Left lung (tissue), 14 donors: Measurements from ENCODE around the gene PKD1. TPM values are rescaled to one million over a fixed set of nuclear protein-coding genes. Genes with fewer than 3 reads are reported as not detected.
"Not testable (repeated sequence)": the region's sequence is repeated elsewhere in the genome, so short reads cannot be mapped to it uniquely, and the experiment has no call there.

ENCODE experiments used
- ATAC-seq: fragments of 200-7000 bp; cut with Tn5 transposase; one replicate; pipeline ENCODE4 v1.9.1; 2020; ENCODE audit warnings: moderate library complexity
- DNase-seq, 4 donors: peaks; one replicate each; pipeline ENCODE4 v3.0.0-alpha.2; 2013 to 2020
- H3K27ac ChIP-seq, 2 donors: fragments of 200-600 bp; sonication (generic) in 1 of 2; one replicate each; pipeline versions ENCODE4 v1.5.0 to v1.8.0; 2020 to 2021
- H3K27me3 ChIP-seq, 2 donors: fragments of 200-600 bp; sonication (generic) in 1 of 2; one replicate each; pipeline versions ENCODE4 v1.5.0 to v1.8.0; 2020 to 2021
- H3K36me3 ChIP-seq, 2 donors: fragments of 200-600 bp; sonication (generic) in 1 of 2; one replicate each; pipeline versions ENCODE4 v1.5.0 to v1.8.0; 2020 to 2021
- H3K4me1 ChIP-seq, 2 donors: fragments of 200-600 bp; one replicate each; pipeline ENCODE4 v1.8.0; 2021
- H3K4me3 ChIP-seq, 2 donors: fragments of 200-600 bp; sonication (generic) in 1 of 2; one replicate each; pipeline versions ENCODE4 v1.5.0 to v1.8.0; 2020 to 2021; ENCODE audit warnings: mild to moderate bottlenecking in 1 of 2
- H3K9me3 ChIP-seq, 2 donors: fragments of 200-600 bp; sonication (generic) in 1 of 2; one replicate each; pipeline versions ENCODE4 v1.5.0 to v1.8.0; 2020 to 2021
- CTCF ChIP-seq, 2 donors: fragments of 200-600 bp; sonication (generic) in 1 of 2; IDR thresholded peaks; one replicate each; pipeline versions ENCODE4 v1.5.0 to v1.8.0; 2021; ENCODE audit warnings: antibody characterized with exemption in 2 of 2
- intact Hi-C, 2 donors: fragments of 100-400 bp; cut with DNase I; formaldehyde crosslinking; loops; one replicate each; pipeline versions ENCODE4 v1.11.2 to v1.14.2; 2022
- long read RNA-seq, 12 donors: library from polyadenylated mRNA in 2 of 12; unstranded in 2 of 12; transcript quantifications; one replicate each; pipeline ENCODE4 v2.0.0 and lab custom pipeline, GENCODE V29; 2019 to 2026
- polyA plus RNA-seq, 6 donors: library from polyadenylated mRNA; unstranded; fragments of 120-200 nt; gene quantifications; one replicate each; pipeline ENCODE4 v1.2.1, GENCODE V29; 2013; ENCODE audit not compliant: insufficient read length in 6 of 6
- total RNA-seq, 2 donors: library from RNA; stranded (reverse); fragmentation: NEBNext Ultra II Directional; extraction: Animal tissue kit (Norgen Biotek cat#: 25700); gene quantifications; one replicate each; pipeline ENCODE4 v1.2.1, GENCODE V29; 2021
- donor health status: DM: no; HTN: yes; CAD: no.
- donor health status: DM: no; HTN: no; CAD: no.

The PKD1 gene
- 10 to 100 TPM; 63.2 to 73.5 TPM for total RNA-seq
- 100 to 1,000 TPM in 4 of 6 donors, 10 to 100 TPM in 2; 90.1 to 165 (median 116) TPM for polyA plus RNA-seq
- long read RNA-seq, donor 1, partial matches to known transcripts: 10 of 12 reads
- long read RNA-seq, donor 1, other reads (novel, unspliced or antisense): 0 of 12 reads
- long read RNA-seq, donor 2, partial matches to known transcripts: 12 of 17 reads
- long read RNA-seq, donor 2, other reads (novel, unspliced or antisense): 0 of 17 reads
- long read RNA-seq, donor 3: 0 reads
- long read RNA-seq, donor 4, partial matches to known transcripts: 1 of 3 reads
- long read RNA-seq, donor 4, other reads (novel, unspliced or antisense): 2 of 3 reads
- long read RNA-seq, donor 5, partial matches to known transcripts: 0 of 2 reads
- long read RNA-seq, donor 5, other reads (novel, unspliced or antisense): 0 of 2 reads
- long read RNA-seq, donor 6, partial matches to known transcripts: 5 of 14 reads
- long read RNA-seq, donor 6, other reads (novel, unspliced or antisense): 8 of 14 reads
- long read RNA-seq, donor 7, partial matches to known transcripts: 6 of 6 reads
- long read RNA-seq, donor 7, other reads (novel, unspliced or antisense): 0 of 6 reads
- long read RNA-seq, donor 8, partial matches to known transcripts: 76 of 86 reads
- long read RNA-seq, donor 8, other reads (novel, unspliced or antisense): 10 of 86 reads
- long read RNA-seq, donor 9: 0 reads
- long read RNA-seq, donor 10, partial matches to known transcripts: 1 of 2 reads
- long read RNA-seq, donor 10, other reads (novel, unspliced or antisense): 1 of 2 reads
- long read RNA-seq, donor 11: 0 reads
- long read RNA-seq, donor 12, partial matches to known transcripts: 0 of 1 reads
- long read RNA-seq, donor 12, other reads (novel, unspliced or antisense): 0 of 1 reads

DNA sequence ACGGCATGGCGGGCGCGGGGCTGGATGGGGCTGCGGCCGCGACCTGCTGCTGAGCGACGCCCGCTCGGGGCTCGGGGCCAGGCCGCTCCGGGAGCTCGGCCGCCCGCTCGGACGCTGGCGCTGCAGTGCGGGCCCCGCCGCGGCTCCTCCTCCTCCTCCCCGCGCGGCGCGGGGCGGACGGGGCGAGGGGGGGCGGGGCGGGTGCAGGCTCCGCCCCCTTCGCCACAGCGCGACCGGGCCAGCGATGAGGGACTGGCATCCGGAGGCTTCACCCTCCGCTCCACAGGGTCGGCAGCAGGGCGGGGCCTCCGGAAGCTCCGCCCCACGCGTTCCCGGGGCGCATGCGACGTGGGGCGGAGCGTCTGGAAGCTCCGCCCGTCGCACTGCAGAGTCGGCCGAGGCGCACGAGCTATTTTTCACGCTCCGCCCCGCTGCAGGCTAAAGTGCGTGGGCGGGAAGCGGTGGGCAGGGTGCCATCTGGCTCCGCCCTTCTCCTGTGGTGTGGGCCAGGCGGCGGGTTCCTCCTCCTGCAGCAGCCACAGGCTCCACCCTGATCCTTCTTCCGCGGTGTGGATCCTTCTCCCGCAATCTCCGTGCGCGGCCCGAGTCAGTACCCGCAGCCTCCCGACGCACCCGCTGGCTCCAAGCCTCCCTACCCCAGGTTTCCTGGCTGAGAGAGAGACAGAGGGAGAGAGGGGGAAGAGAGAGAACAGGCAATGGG, at the start of gene PKD1:
Gene PKD1, minus strand, starts transcription at position 129 of the 721 bp plus-strand sequence. CDS start 209 bp downstream, outside the sequence.
- ATAC-seq (peak; percentile 81), DNase-seq (peak; percentile 91 to 99 (median 98))
- Histone ChIP-seq H3K4me3 (peak within 1 kb of the TSS; percentile 36 to 50), H3K27ac (peak within 1 kb of the TSS; percentile 53 to 70), H3K4me1 (peaks cover 0 to 17% of the 10 kb centered on the region in 2 donors)
- intact Hi-C loops, H3K27me3 ChIP-seq, H3K36me3 ChIP-seq, H3K9me3 ChIP-seq: not testable (repeated sequence)

- intact Hi-C loops: no loop called here
- TF ChIP-seq CTCF (IDR thresholded peaks at IDR 0.05): no peak
- no peaks in the 10 kb centered on the region for H3K36me3 ChIP-seq
- H3K4me1 ChIP-seq: no peaks in the 10 kb centered on the region
- H3K9me3 ChIP-seq: no peaks in the 10 kb centered on the region
- ATAC-seq (no peak), DNase-seq (no peak)
- no peak overlapping the region for H3K27ac ChIP-seq
- no peak overlapping the region for H3K4me3 ChIP-seq
- no peaks in the 10 kb centered on the region for H3K27me3 ChIP-seq
Observed at GRCh38 chr16:2184962-2185361, 49.3 kb upstream of the PKD1 start.

- intact Hi-C loops: no loop called here
- Histone ChIP-seq H3K9me3 (no peaks in the 10 kb centered on the region), H3K27ac (no peak overlapping the region), H3K4me1 (no peaks in the 10 kb centered on the region), H3K36me3 (no peaks in the 10 kb centered on the region), H3K27me3 (no peaks in the 10 kb centered on the region), H3K4me3 (no peak overlapping the region)
- DNase-seq: no peak
- TF ChIP-seq CTCF (IDR thresholded peaks at IDR 0.05): no peak
- ATAC-seq: no peak
Observed at GRCh38 chr16:2184346-2184745, 48.6 kb upstream of the PKD1 start.

DNA sequence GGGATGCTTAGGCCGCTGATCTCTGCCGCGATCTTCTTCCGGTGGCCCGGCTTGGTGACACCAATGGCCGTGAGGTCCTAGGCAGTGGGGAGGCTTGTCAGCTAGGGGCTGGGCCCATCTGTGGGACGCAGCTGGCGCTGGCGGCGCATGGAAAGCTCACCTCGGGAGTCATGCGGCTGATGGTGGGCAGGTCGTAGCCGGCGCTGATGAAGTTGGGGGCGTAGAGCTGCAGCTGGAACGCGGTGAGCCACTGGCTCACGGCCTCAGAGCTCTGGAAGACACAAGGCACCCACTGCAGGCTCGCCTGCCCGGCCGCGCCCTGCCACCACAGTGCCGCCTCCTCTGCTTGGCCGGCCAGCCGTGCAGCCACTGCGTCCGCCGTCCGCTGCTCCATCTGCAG, 48.0 kb upstream of the PKD1 start:
- H3K27me3 ChIP-seq: no peaks in the 10 kb centered on the region
- no peaks in the 10 kb centered on the region for H3K4me1 ChIP-seq
- DNase-seq (no peak), ATAC-seq (no peak)
- no peak overlapping the region for H3K27ac ChIP-seq
- H3K4me3 ChIP-seq: no peak overlapping the region
- intact Hi-C loops: no loop called here
- no peak for TF ChIP-seq CTCF (IDR thresholded peaks at IDR 0.05)
- H3K9me3 ChIP-seq: no peaks in the 10 kb centered on the region
- H3K36me3 ChIP-seq: no peaks in the 10 kb centered on the region

DNA sequence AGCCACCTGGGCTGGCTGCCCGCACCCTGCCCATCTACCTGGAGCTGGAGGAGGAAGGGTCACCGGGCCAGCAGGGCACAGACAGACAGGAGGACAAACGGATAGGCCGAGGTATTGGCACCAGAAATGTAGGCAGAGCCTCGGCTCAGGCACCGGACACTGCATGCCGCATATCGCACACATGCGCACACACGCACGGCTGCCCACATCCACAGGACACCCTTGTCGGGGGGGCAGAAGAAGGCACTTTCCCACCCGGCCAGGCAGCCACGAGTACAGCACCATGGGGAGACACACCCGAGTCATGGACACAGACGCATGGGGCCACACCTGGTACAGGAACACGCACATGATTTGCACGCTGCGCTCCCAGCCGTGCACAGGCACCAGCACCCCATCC, 46.3 kb upstream of the PKD1 start:
- H3K9me3 ChIP-seq: peaks cover 0 to 3% of the 10 kb centered on the region in 2 donors
- H3K27me3 ChIP-seq: no peaks in the 10 kb centered on the region
- H3K27ac ChIP-seq: no peak overlapping the region
- H3K4me1 ChIP-seq: no peaks in the 10 kb centered on the region
- intact Hi-C loops: no loop called here
- ATAC-seq (no peak), DNase-seq (no peak)
- no peak for TF ChIP-seq CTCF (IDR thresholded peaks at IDR 0.05)
- peaks cover 0 to 17% of the 10 kb centered on the region in 2 donors for H3K36me3 ChIP-seq
- H3K4me3 ChIP-seq: no peak overlapping the region
